Ureter (tissue), 1 donor: Measurements from ENCODE around the gene DAPK3. TPM values are rescaled to one million over a fixed set of nuclear protein-coding genes. Genes with fewer than 3 reads are reported as not detected.
"Not testable (repeated sequence)": the region's sequence is repeated elsewhere in the genome, so short reads cannot be mapped to it uniquely, and the experiment has no call there.

Experiments
- DNase-seq: peaks from one replicate; pipeline ENCODE4 v3.0.0-alpha.2; 2020; ENCODE audit warnings: low spot score
- total RNA-seq: library from RNA; stranded (reverse); gene quantifications from one replicate; pipeline ENCODE4 v1.2.4, GENCODE V29; 2023
- donor health status: DM: yes; HTN: yes; CAD: no.

The DAPK3 gene
- total RNA-seq, 1 donor from 2014 or later, result 53.0 TPM

DNA sequence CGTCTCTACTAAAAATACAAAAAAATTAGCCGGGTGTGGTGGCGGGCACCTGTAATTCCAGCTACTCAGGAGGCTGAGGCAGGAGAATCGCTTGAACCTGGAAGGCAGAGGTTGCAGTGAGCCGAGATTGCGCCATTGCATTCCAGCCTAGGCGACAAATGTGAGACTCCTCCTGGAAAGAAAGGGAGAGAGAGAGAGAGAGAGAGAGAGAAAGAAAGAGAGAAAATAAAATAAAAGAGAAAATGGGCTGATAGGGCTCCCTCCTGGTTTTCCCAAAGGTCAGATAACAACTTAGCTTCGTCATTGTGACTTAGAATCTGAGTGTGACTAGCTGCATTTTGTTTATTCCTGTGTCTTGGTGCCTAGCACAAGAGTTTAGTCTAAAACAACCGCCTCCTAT is 34.5 kb upstream of the DAPK3 start:
- not testable (repeated sequence) for DNase-seq

- DNase-seq, result not testable (repeated sequence)
These were observed 29.9 kb upstream of the DAPK3 start for GRCh38 chr19:4000798-4001197.

- not testable (repeated sequence) for DNase-seq
These were observed 27.9 kb upstream of the DAPK3 start for GRCh38 chr19:3998667-3999412.

DNA sequence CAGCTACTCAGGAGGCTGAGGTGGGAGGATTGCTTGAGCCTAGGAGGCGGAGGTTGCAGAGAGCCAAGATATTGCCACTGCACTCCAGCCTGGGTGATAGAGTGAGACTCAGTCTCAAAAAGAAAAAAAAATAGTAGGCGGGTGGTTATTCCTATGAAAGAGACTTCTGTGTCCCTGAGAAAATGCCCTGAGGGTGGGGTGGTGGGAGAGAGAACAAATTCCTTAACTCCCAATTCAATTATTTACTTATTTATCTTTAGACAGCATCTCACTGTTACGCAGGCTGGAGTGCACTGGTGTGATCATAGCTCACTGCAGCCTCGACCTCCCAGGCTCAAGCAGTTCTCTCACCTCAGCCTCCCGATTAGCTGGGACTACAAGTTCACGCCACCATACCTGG is 24.7 kb upstream of the DAPK3 start:
- DNase-seq, result no peak

GRCh38 chr19:3990815-3991117 is 19.9 kb upstream of the DAPK3 start:
- no peak for DNase-seq

- DNase-seq, result peak; percentile 85
These were observed 16.9 kb upstream of the DAPK3 start for GRCh38 chr19:3987619-3988371.

- peak; percentile 73 for DNase-seq
These were observed 15.6 kb upstream of the DAPK3 start for GRCh38 chr19:3986260-3987041.

DNA sequence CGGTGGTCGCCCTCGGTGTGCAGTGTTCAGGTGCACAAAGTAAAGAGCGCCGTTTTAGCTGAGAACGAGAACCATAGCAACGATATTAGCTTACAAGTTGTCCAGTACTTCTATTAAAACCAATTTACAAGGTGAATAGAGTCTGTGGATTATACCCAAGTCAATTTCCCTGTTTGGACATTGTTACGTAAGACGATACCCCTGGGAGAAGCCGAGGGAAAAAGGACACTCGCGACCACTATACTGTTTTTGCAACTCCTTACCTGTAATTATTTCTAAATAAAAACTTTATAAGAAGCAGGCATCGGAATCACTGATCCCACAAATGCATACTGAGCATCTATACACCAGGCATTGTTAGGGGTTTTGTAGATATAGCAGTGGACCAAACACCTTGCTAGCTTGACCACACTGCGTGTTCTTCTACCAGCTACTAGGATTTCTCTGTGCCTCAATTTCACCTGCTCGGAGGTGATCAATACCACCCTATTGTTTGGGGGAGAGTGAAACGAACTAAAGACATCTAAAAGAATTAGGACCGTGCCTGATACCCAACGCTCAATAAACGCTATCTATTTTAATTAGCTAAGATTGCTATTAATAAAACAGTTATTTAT is 14.9 kb upstream of the DAPK3 start:
- no peak for DNase-seq

DNA sequence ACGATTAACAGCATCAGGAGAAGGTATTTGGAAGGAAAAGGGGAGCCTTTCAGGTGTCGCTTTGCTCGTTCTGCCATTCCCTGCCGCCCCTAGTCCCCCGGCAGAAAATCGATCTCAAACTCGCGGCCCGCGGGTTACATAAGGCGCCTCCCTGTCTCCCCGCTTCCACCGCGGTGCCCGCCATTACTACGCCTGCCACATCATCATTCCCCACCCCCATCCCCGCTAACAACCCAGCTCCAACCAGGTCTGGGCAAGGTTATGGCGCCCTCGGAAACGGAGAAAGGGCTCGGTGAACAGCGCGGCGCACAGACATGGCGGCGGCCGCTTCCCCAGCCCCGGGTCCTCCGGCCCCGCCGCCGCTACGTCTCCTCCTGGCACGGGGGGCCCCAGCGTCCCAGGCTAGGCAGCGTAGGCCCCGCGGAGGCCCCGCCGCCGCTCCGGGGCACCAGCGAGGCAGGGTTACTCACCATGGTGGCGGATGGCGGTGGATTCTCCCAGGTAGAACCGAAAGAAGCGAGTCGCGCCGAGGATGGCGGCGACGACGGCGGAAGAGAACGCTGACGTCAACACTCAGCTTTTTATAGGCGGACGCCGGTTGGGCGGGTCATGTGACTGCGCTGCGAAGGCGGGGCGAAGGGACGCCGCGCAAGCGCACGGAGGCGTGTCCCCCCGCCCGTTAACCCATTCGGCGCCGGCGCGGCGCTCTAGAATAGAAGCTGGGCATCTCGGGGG is 14.2 kb upstream of the DAPK3 start, which contains the start of gene EEF2:
EEF2 (minus strand) TSS at position 556 of the 735 bp plus-strand sequence; CDS start at position 473, 83 bp downstream.
- DNase-seq, result peak; percentile 93

- DNase-seq, result peak; percentile 52
These were observed 13.6 kb upstream of the DAPK3 start for GRCh38 chr19:3984584-3984907.

DNA sequence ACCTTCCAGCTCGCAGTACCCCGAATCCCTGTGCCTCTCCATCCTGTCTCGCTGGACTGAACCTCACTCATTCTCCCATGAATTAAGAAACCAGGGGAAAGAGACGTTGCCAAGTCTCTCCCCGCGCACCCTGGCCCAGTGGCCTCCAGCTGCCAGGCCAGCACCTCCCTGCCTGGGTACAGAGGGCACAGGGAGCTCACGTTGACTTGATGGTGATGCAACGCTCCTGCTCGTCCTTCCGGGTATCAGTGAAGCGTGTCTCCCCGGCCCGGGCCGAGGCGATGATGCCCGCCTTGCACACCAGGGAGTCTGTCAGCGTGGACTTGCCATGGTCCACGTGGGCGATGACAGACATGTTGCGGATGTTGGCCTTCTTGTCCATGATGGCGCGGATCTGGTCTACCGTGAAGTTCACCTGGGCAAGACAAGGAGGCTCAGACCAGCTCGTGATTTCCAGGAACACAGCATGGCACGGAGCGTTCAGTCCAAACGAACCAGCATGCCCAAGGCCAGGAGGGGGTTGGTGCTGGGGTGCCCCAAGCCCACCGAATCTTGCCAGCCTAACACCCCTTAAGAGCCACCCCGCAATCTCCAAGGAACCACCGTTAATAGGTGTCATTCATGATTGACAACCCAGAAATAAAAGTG is 13.2 kb upstream of the DAPK3 start:
- DNase-seq, result peak; percentile 60

DNA sequence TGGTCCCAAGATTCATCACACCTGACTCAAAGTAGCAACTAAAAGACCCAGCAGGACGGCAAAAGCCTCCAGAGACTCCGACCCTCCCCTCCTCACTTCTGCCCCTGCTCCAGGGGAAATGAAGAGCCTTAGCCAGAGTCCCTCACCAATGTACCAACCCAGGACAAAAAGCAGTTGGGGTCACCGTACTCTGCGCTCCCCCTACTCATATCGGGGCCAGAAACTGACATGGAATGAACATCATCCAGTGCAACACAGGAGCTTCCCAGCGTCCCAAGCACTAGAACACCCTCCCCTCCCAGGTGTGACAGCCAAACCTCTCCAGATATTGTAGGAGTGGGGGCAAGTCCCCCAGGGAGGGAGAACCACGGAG is 12.6 kb upstream of the DAPK3 start:
- DNase-seq, result no peak

GRCh38 chr19:3982701-3983541 is 12.0 kb upstream of the DAPK3 start:
- DNase-seq, result peak; percentile 49

GRCh38 chr19:3981736-3982681 is 11.1 kb upstream of the DAPK3 start:
- DNase-seq, result peak; percentile 47

- DNase-seq, result peak; percentile 42
These were observed 10.5 kb upstream of the DAPK3 start for GRCh38 chr19:3981373-3981735.

GRCh38 chr19:3980353-3981251 is 9.7 kb upstream of the DAPK3 start:
- peak; percentile 45 for DNase-seq

DNA sequence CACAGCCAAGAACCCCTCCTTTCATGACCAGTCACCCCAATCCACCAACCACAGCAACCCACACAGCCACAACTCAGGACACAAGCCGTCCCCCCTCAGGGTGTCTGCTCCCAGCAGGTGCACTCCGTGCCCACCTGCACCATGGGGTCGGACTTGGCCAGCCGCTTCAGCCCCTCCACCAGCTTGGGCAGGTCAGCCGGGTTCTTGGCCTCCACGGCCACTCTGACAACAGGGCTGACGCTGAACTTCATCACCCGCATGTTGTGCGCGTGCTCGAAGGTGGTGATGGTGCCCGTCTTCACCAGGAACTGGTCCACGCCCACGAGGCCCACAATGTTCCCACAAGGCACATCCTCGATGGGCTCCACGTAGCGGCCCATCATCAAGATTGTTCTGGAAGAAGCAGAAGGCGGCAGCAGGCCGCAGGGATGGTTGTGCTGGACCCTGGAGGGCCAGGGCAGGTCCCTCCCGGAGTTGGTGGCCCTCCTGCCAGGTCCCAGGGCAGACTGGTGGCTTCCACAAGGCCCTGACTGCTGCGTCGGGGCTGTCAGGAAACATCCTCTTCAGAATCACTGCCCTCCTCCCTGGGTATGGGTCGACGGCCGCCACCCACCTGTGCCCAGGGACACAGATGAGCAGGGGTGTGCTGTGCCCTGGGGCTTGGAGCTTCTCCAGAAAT is 8.9 kb upstream of the DAPK3 start:
- DNase-seq, result peak; percentile 45
